Sigmoid colon (tissue), 4 donors: ENCODE results near the gene PTPRT.

Experiments used
- EP300 ChIP-seq, 4 donors: sonication (generic); formaldehyde crosslinking; IDR thresholded peaks; one replicate each; pipeline ENCODE4 v1.6.1; 2017; ENCODE audit warnings: antibody characterized with exemption in 4 of 4
- POLR2A ChIP-seq, 2 donors: fragments of 450-650 bp; IDR thresholded peaks; one replicate each; pipeline ENCODE4 v1.6.1; 2016; ENCODE audit warnings: antibody characterized with exemption in 2 of 2, mild to moderate bottlenecking in 2 of 2, moderate library complexity in 2 of 2
- POLR2AphosphoS5 ChIP-seq, 4 donors: sonication (generic); formaldehyde crosslinking; IDR thresholded peaks; one replicate each; pipeline ENCODE4 v1.6.1; 2017; ENCODE audit warnings: antibody characterized with exemption in 4 of 4
- TF ChIP-seq, protein P1 (sequence below), 4 experiments: fragments of 450-650 bp in 3 of 4; fragments of 200-600 bp in 1 of 4; IDR thresholded peaks; one replicate each; pipeline ENCODE4 v1.5.1; 2016 to 2019; ENCODE audit warnings: antibody characterized with exemption in 4 of 4, mild to moderate bottlenecking in 3 of 4, moderate library complexity in 2 of 4

GRCh38 chr20:42254673-42255072, 935.0 kb downstream of the PTPRT start:
- TF ChIP-seq, protein P1, sequence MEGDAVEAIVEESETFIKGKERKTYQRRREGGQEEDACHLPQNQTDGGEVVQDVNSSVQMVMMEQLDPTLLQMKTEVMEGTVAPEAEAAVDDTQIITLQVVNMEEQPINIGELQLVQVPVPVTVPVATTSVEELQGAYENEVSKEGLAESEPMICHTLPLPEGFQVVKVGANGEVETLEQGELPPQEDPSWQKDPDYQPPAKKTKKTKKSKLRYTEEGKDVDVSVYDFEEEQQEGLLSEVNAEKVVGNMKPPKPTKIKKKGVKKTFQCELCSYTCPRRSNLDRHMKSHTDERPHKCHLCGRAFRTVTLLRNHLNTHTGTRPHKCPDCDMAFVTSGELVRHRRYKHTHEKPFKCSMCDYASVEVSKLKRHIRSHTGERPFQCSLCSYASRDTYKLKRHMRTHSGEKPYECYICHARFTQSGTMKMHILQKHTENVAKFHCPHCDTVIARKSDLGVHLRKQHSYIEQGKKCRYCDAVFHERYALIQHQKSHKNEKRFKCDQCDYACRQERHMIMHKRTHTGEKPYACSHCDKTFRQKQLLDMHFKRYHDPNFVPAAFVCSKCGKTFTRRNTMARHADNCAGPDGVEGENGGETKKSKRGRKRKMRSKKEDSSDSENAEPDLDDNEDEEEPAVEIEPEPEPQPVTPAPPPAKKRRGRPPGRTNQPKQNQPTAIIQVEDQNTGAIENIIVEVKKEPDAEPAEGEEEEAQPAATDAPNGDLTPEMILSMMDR (IDR thresholded peaks at IDR 0.05): no peak
- no peak for TF ChIP-seq POLR2A (IDR thresholded peaks at IDR 0.05)
- no peak for TF ChIP-seq POLR2AphosphoS5 (IDR thresholded peaks at IDR 0.05)
- no peak for TF ChIP-seq EP300 (IDR thresholded peaks at IDR 0.05)
